Activated CD8-positive, alpha-beta T cell treated with anti-CD3 and anti-CD28 coated beads for 36 hours (primary cell): ENCODE results near the gene HDGFL2. TPM values are rescaled to one million over a fixed set of nuclear protein-coding genes. Genes with fewer than 3 reads are reported as not detected.

Experiments
- ATAC-seq: fragments of 200-7000 bp; cut with Tn5 transposase; one replicate; pipeline ENCODE4 v1.10.0; 2021; ENCODE audit warnings: mild to moderate bottlenecking, moderate library complexity
- CTCF ChIA-PET: fragments of 350-600 bp; sonication (Branson Sonifier 250); formaldehyde crosslinking; loops from one replicate; lab custom pipeline; 2021; ENCODE audit warnings: antibody characterized with exemption; lab: Charles Lee
- POLR2A ChIA-PET: fragments of 350-600 bp; sonication (Branson Sonifier 250); formaldehyde crosslinking; loops from one replicate; lab custom pipeline; 2021; ENCODE audit warnings: antibody characterized with exemption; lab: Charles Lee
- DNase-seq: peaks from one replicate; pipeline ENCODE4 v3.0.0-alpha.2; 2020
- H3K27ac Mint-ChIP-seq: one replicate; pipeline ENCODE4 v1.8.0; 2021; ENCODE audit warnings: mild to moderate bottlenecking, mixed read lengths
- H3K27me3 Mint-ChIP-seq: one replicate; pipeline ENCODE4 v1.8.0; 2021; ENCODE audit warnings: mixed read lengths
- H3K36me3 Mint-ChIP-seq: one replicate; pipeline ENCODE4 v1.8.0; 2021; ENCODE audit warnings: low read depth, mixed read lengths
- H3K4me1 Mint-ChIP-seq: one replicate; pipeline ENCODE4 v1.8.0; 2021; ENCODE audit warnings: low read depth, mixed read lengths
- H3K4me3 Mint-ChIP-seq: one replicate; pipeline ENCODE4 v1.8.0; 2021; ENCODE audit warnings: mild to moderate bottlenecking, moderate library complexity, mixed read lengths
- H3K9me3 Mint-ChIP-seq: one replicate; pipeline ENCODE4 v1.8.0; 2021; ENCODE audit warnings: mixed read lengths
- intact Hi-C: fragments of 100-400 bp; cut with micrococcal nuclease; formaldehyde crosslinking; loops from one replicate; pipeline ENCODE4 v1.10.0; 2022
- total RNA-seq, 2 experiments: library from RNA; stranded (reverse); gene quantifications; one replicate each; pipeline ENCODE4 v1.2.3, GENCODE V29; 2021
- TF ChIP-seq, protein P1 (sequence below): fragments of 200-600 bp; IDR thresholded peaks from one replicate; pipeline ENCODE4 v1.8.0; 2022; ENCODE audit warnings: antibody characterized with exemption, mild to moderate bottlenecking

Gene HDGFL2
- total RNA-seq, 2 experiments from 2014 or later: 37.5 to 44.0 TPM

DNA sequence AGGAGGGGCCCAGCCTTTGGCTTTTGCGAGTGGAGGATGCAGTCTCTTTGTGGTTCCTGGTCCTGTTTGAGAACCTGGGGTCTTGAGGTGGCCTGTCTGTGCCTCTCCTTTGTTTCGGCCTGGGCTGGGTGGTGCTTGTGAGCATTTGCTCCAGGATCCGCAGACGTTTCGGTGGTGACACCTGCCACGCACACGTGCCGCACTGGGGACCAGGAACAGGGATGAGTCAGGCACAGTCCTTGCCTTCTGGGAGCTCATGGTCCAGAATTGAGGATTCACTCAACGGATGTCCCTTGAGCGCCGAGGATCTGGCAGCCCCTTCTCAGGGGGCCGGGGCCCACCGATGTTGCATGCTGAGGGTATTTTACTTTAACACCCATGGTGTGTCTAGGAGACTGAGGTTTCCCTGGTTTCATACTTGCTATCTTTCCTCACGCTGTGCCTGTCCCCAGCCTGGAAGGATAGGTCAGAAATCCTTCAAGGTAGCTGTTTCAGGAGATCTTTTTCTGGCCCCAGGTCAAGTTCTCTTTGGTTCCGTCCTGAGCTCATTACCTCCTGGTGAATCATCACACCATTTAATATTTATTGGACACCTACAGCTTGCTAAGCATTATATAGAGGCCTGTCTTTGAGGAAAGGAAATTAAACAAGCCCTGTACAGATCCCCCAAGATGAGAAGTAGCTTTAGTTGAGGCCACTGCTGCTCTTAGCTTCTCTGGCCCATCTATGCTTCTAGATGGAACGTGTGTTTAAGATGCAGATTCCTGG lies 5.1 kb downstream of the HDGFL2 start:
- DNase-seq (no peak), ATAC-seq (no peak)
- peaks cover 2% of the 10 kb centered on the region for H3K36me3 Mint-ChIP-seq
- intact Hi-C loops: no loop called here
- H3K4me1 Mint-ChIP-seq: peaks cover 16% of the 10 kb centered on the region
- CTCF ChIA-PET: no interaction called here
- H3K4me3 Mint-ChIP-seq: no peak overlapping the region
- POLR2A ChIA-PET: interaction anchor here (1.1 kb wide), 1 partner anchor 20 kb away, joined by 3 read pairs; no protein-coding TSS in a partner anchor
- TF ChIP-seq, protein P1, sequence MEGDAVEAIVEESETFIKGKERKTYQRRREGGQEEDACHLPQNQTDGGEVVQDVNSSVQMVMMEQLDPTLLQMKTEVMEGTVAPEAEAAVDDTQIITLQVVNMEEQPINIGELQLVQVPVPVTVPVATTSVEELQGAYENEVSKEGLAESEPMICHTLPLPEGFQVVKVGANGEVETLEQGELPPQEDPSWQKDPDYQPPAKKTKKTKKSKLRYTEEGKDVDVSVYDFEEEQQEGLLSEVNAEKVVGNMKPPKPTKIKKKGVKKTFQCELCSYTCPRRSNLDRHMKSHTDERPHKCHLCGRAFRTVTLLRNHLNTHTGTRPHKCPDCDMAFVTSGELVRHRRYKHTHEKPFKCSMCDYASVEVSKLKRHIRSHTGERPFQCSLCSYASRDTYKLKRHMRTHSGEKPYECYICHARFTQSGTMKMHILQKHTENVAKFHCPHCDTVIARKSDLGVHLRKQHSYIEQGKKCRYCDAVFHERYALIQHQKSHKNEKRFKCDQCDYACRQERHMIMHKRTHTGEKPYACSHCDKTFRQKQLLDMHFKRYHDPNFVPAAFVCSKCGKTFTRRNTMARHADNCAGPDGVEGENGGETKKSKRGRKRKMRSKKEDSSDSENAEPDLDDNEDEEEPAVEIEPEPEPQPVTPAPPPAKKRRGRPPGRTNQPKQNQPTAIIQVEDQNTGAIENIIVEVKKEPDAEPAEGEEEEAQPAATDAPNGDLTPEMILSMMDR: no peak
- H3K27ac Mint-ChIP-seq: no peak overlapping the region
- no peaks in the 10 kb centered on the region for H3K9me3 Mint-ChIP-seq
- no peaks in the 10 kb centered on the region for H3K27me3 Mint-ChIP-seq

DNA sequence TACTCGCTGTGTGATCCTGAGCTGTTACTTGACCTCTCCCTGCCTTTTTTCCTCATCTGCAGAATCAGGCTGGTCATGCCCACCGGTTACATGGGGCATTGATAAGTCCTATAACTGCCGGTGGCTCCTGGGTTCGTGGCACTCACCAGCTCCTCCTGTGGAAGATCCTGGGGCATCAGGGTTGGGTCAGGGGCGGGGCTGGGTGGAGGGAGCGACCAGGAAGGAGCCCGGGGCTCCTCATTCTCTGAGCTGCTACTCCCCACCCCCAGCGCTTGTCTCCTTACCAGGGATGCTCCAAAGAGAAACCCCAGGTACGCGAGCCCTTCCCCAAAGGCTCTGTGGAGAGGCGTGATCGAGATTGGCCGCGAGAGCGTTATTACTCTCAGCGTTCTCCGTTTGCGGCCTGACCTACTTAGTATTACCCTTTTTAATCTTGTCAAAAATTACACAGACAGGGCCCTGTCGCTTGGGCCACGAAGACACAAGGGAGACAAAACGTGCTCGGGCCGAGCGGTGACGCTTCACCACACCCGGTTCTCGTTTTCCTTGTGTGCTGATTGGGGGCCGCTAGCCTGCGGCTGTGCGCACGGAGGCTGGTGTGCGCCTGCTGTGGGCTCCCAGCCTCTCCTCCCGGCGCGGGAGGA lies 10.7 kb downstream of the HDGFL2 start:
- Mint-ChIP-seq H3K27ac (no peak overlapping the region), H3K36me3 (peaks cover 8% of the 10 kb centered on the region), H3K4me1 (no peaks in the 10 kb centered on the region), H3K9me3 (no peaks in the 10 kb centered on the region), H3K4me3 (no peak overlapping the region), H3K27me3 (no peaks in the 10 kb centered on the region)
- ATAC-seq (no peak), DNase-seq (no peak)
- intact Hi-C loops: no loop called here
- ChIA-PET POLR2A (no interaction called here), CTCF (no interaction called here)
- TF ChIP-seq, protein P1: no peak

DNA sequence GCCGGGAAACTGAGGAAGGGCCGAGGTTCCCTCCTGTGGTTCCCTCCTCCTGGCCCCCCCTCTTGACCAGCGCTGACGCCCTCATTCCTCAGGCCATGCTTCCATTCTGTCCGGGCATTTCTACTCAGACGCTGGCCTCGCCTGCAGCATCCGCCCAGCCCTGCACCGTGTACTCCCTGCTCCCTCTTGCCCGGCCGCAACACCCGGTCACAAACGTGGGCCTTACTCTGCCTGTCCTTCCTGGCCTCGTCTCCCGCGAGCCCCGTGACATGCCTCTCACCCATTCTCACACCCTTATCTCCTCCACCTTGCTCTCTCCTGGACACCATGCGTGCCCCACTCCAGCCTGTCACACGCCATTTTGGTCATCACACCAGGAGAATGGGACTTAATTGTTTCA lies 11.3 kb downstream of the HDGFL2 start:
- no peaks in the 10 kb centered on the region for H3K9me3 Mint-ChIP-seq
- no peak overlapping the region for H3K27ac Mint-ChIP-seq
- no peaks in the 10 kb centered on the region for H3K27me3 Mint-ChIP-seq
- intact Hi-C loops: no loop called here
- peaks cover 8% of the 10 kb centered on the region for H3K36me3 Mint-ChIP-seq
- ChIA-PET CTCF (no interaction called here), POLR2A (no interaction called here)
- ATAC-seq (no peak), DNase-seq (no peak)
- TF ChIP-seq, protein P1: no peak
- no peaks in the 10 kb centered on the region for H3K4me1 Mint-ChIP-seq
- no peak overlapping the region for H3K4me3 Mint-ChIP-seq

DNA sequence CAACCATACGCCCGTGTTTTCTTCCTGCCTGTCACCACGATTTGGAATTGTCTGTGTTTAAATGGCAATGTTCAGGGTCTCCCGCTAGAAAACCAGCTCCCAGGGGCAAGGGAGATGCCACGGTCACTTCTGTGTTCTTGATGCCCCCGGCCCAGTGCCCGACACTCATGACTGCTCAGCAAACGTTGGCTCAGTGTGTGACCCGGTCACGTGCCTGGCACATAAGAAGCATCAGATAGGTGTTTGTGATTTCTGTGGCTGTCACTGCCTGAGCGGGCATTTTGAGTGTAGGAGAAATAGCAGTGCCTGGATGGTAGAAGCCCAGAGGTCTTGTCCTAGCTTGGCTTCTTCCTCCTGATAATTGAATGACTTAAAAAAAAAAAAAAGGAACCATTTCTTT lies 15.5 kb downstream of the HDGFL2 start:
- no peaks in the 10 kb centered on the region for H3K4me1 Mint-ChIP-seq
- H3K4me3 Mint-ChIP-seq: no peak overlapping the region
- no peaks in the 10 kb centered on the region for H3K27me3 Mint-ChIP-seq
- TF ChIP-seq, protein P1: no peak
- ATAC-seq (no peak), DNase-seq (no peak)
- CTCF ChIA-PET: no interaction called here
- H3K36me3 Mint-ChIP-seq: peaks cover 13% of the 10 kb centered on the region
- POLR2A ChIA-PET: no interaction called here
- intact Hi-C loops: no loop called here
- H3K9me3 Mint-ChIP-seq: no peaks in the 10 kb centered on the region
- no peak overlapping the region for H3K27ac Mint-ChIP-seq

DNA sequence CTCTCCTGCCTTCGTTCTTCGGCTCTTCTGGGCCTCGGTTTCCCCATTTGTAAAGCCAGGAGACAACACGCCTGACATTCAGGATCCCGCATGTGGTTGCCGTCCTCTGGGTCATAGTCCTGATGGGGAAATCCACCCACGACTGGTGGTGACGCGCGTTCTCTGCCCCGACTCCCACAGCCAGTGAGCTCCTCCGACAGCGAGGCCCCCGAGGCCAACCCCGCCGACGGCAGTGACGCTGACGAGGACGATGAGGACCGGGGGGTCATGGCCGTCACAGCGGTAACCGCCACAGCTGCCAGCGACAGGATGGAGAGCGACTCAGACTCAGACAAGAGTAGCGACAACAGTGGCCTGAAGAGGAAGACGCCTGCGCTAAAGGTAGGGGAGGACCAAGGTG lies 16.4 kb downstream of the HDGFL2 start:
- CTCF ChIA-PET: no interaction called here
- DNase-seq (no peak), ATAC-seq (no peak)
- H3K9me3 Mint-ChIP-seq: no peaks in the 10 kb centered on the region
- TF ChIP-seq, protein P1: no peak
- H3K27ac Mint-ChIP-seq: no peak overlapping the region
- no peaks in the 10 kb centered on the region for H3K4me1 Mint-ChIP-seq
- intact Hi-C loops: no loop called here
- POLR2A ChIA-PET: no interaction called here
- H3K4me3 Mint-ChIP-seq: no peak overlapping the region
- H3K27me3 Mint-ChIP-seq: no peaks in the 10 kb centered on the region
- peaks cover 10% of the 10 kb centered on the region for H3K36me3 Mint-ChIP-seq
